Upper lobe of left lung (tissue), 4 donors: ENCODE measurements around the gene USP32.

Source experiments
- EP300 ChIP-seq, 4 donors: sonication (generic); formaldehyde crosslinking; IDR thresholded peaks; one replicate each; pipeline ENCODE4 v1.5.1; 2017; ENCODE audit warnings: antibody characterized with exemption in 4 of 4, control low read depth in 2 of 4
- POLR2A ChIP-seq, 4 donors: fragments of 450-650 bp; IDR thresholded peaks; one replicate each; pipeline ENCODE4 v1.5.1; 2016 to 2017; ENCODE audit warnings: antibody characterized with exemption in 4 of 4, mild to moderate bottlenecking in 2 of 4
- POLR2AphosphoS5 ChIP-seq, 2 donors: sonication (generic); formaldehyde crosslinking; IDR thresholded peaks; one replicate each; pipeline ENCODE4 v1.5.1; 2017; ENCODE audit warnings: antibody characterized with exemption in 2 of 2
- TF ChIP-seq, protein P1 (sequence below), 6 experiments: fragments of 450-650 bp in 4 of 6; fragments of 200-600 bp in 2 of 6; sonication (generic) in 2 of 6; IDR thresholded peaks; one replicate each; pipeline ENCODE4 v1.5.1; 2016 to 2019; ENCODE audit warnings: antibody characterized with exemption in 6 of 6

GRCh38 chr17:60240290-60240689 is 151.6 kb downstream of the USP32 start:
- TF ChIP-seq, protein P1, sequence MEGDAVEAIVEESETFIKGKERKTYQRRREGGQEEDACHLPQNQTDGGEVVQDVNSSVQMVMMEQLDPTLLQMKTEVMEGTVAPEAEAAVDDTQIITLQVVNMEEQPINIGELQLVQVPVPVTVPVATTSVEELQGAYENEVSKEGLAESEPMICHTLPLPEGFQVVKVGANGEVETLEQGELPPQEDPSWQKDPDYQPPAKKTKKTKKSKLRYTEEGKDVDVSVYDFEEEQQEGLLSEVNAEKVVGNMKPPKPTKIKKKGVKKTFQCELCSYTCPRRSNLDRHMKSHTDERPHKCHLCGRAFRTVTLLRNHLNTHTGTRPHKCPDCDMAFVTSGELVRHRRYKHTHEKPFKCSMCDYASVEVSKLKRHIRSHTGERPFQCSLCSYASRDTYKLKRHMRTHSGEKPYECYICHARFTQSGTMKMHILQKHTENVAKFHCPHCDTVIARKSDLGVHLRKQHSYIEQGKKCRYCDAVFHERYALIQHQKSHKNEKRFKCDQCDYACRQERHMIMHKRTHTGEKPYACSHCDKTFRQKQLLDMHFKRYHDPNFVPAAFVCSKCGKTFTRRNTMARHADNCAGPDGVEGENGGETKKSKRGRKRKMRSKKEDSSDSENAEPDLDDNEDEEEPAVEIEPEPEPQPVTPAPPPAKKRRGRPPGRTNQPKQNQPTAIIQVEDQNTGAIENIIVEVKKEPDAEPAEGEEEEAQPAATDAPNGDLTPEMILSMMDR (IDR thresholded peaks at IDR 0.05) = no peak
- no peak for TF ChIP-seq POLR2A (IDR thresholded peaks at IDR 0.05)
- TF ChIP-seq EP300 (IDR thresholded peaks at IDR 0.05) = no peak
- TF ChIP-seq POLR2AphosphoS5 (IDR thresholded peaks at IDR 0.05) = no peak
